ENCODE results near the gene DTX1. TPM values are rescaled to one million over a fixed set of nuclear protein-coding genes. Genes with fewer than 3 reads are reported as not detected.

DTX1 gene
- total RNA-seq, 1 experiment from 2014 or later: 3.0 TPM

- peak; percentile 36 for DNase-seq
- peaks cover 4% of the 10 kb centered on the region; the same call in 1 of the 2 replicates for H3K4me1 ChIP-seq (ENCODE audit: insufficient read depth, low read length)
- H3K27me3 ChIP-seq (ENCODE audit: insufficient read depth, low read length): no peaks in the 10 kb centered on the region
- H3K27ac ChIP-seq (ENCODE audit: insufficient read length, low read depth, low read length): no peak overlapping the region
- no CpG with 5 or more reads among the region's 5 CpGs for WGBS (ENCODE audit: extremely low coverage, insufficient read length, low lambda C conversion rate)
- no peak overlapping the region for H4K8ac ChIP-seq (replicated peaks; ENCODE audit: insufficient read length, low read depth, low read length)
- no peak overlapping the region; a peak in 1 of 7 replicates for H3K27ac Mint-ChIP-seq
- H2BK12ac ChIP-seq (ENCODE audit: insufficient read length, low read depth, low read length): no peak overlapping the region
- H3K4ac ChIP-seq (ENCODE audit: low read depth, low read length): no peak overlapping the region
- no peaks in the 10 kb centered on the region for H3K79me2 ChIP-seq (ENCODE audit: insufficient read depth, low read length)
- H3K4me3 Mint-ChIP-seq: no peak overlapping the region
- no peak overlapping the region for H3K9ac ChIP-seq (ENCODE audit: extremely low read depth, insufficient read length, low read length)
- H3K4me2 ChIP-seq (ENCODE audit: insufficient read depth, insufficient read length, low read length): no peak overlapping the region
- H2AK5ac ChIP-seq (ENCODE audit: insufficient read length, low read length): no peak overlapping the region
- H4K5ac ChIP-seq (ENCODE audit: insufficient read length, low read depth, low read length): no peak overlapping the region
- no peaks in the 10 kb centered on the region; a peak in 1 of 5 replicates for H3K9me3 Mint-ChIP-seq
- peaks cover 2% of the 10 kb centered on the region for H3K23me2 ChIP-seq (ENCODE audit: insufficient read length, low read depth, low read length, poor library complexity, severe bottlenecking)
- peaks cover 27% of the 10 kb centered on the region for H3K27me3 Mint-ChIP-seq (ENCODE audit: low read depth)
- no peaks in the 10 kb centered on the region; a peak in 1 of 7 replicates for H3K36me3 Mint-ChIP-seq (ENCODE audit: insufficient read depth in 1 of 3, low read depth in 3 of 3)
- no peak overlapping the region for H3K56ac ChIP-seq (ENCODE audit: insufficient read length, low read depth, low read length)
- no peak overlapping the region; the same call in 1 of the 2 replicates for H3K14ac ChIP-seq (ENCODE audit: insufficient read depth, low read length)
- no peaks in the 10 kb centered on the region for H3K79me1 ChIP-seq (ENCODE audit: insufficient read depth, low read depth, low read length, poor library complexity, severe bottlenecking)
- H2BK5ac ChIP-seq (ENCODE audit: insufficient read length, low read length): no peak overlapping the region
- no peak overlapping the region for H3K23ac ChIP-seq (ENCODE audit: insufficient read length, low read depth, low read length)
- H3T11ph ChIP-seq (ENCODE audit: low read length): no peak overlapping the region
- TF ChIP-seq CTCF (conservative IDR thresholded peaks at IDR 0.05): no peak
- H3K9me3 ChIP-seq (ENCODE audit: control insufficient read depth, low read depth, low read length): no peaks in the 10 kb centered on the region
- H2BK20ac ChIP-seq (ENCODE audit: low read depth, low read length, poor library complexity, severe bottlenecking): no peak overlapping the region
- no peak overlapping the region for H2BK15ac ChIP-seq (ENCODE audit: low read depth, low read length)
- H2BK120ac ChIP-seq (ENCODE audit: low read depth, low read length, poor library complexity, severe bottlenecking): no peak overlapping the region
- no peak overlapping the region for H2AFZ ChIP-seq (ENCODE audit: low read length)
- H4K91ac ChIP-seq (ENCODE audit: insufficient read length, low read depth, low read length): no peak overlapping the region
- H4K20me1 ChIP-seq (ENCODE audit: control insufficient read depth, insufficient read depth, insufficient read length): no peaks in the 10 kb centered on the region
- no peak overlapping the region for H3K18ac ChIP-seq (ENCODE audit: insufficient read length, low read depth, low read length)
- H3K4me1 Mint-ChIP-seq: peaks cover 16 to 35% of the 10 kb centered on the region in 2 experiments
These were observed 12.6 kb downstream of the DTX1 start for GRCh38 chr12:113069149-113069548.

Data from H9 (cell line).